ENCODE measurements around the gene HIBCH. TPM values are rescaled to one million over a fixed set of nuclear protein-coding genes. Genes with fewer than 3 reads are reported as not detected.
"Not testable (repeated sequence)": the region's sequence is repeated elsewhere in the genome, so short reads cannot be mapped to it uniquely, and the experiment has no call there.

HIBCH gene
- total RNA-seq, 1 experiment from 2014 or later = 20.0 TPM

- in situ Hi-C loops (cut with HindIII; ENCODE audit: low pct_unique_long_range_greater_than_20kb, low sequenced_read_pairs) = no loop called here
- DNase-seq (ENCODE audit: low read depth, low spot score) = no peak
Observed at GRCh38 chr2:190320696-190321095, 1.1 kb upstream of the HIBCH start.

DNA sequence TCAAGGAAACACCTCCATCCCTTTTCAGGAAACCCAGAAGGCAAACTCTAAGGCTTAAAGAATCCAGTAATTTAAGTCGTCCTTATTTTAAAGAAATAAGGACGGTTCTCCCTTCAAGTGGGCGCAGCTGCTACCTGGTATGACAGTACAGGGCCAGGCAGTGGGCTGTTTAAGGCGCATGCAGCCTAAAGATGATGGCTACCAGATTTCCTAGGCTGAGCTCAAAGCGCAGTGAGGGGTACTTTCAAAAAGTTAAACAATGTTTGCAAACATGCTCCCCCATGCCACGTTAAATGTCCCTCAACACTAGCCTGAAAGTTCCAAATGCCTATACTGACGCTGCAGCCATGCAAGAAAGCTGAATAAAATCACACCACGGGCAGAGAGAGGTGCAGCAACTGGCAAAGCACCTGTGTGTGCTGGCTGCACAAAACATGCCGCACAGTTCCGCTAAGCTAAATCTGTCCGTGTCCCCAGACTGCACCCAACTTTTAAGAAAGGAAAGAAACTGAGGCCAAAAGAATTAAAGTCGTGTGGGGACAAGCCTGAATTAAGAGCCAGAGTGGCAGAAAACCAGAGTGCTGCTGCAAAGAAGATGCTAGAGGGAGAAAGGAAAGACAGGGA lies 583 bp downstream of the HIBCH start:
- no peak for DNase-seq (ENCODE audit: low read depth, low spot score)
- in situ Hi-C loops (cut with HindIII; ENCODE audit: low pct_unique_long_range_greater_than_20kb, low sequenced_read_pairs) = no loop called here

DNA sequence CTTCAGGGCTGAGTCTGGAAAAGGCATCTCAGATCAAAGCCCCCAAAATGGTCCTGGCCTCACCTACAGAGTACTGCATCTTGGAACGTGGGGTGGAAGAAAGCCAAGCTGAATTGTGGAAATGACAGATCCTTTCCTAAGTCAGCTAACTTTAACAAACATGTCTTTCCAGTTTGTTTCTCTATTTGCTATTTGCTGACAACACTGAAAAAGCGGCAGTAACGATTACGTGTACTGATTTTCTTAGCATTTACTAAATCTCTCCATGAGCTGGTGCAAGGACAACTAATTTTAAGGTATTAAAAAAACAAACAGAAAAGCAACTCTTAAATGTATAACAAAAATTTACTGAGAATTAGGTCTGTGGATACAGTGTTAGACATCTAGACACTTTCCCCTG lies 1.1 kb downstream of the HIBCH start:
- in situ Hi-C loops (cut with HindIII; ENCODE audit: low pct_unique_long_range_greater_than_20kb, low sequenced_read_pairs) = no loop called here

DNA sequence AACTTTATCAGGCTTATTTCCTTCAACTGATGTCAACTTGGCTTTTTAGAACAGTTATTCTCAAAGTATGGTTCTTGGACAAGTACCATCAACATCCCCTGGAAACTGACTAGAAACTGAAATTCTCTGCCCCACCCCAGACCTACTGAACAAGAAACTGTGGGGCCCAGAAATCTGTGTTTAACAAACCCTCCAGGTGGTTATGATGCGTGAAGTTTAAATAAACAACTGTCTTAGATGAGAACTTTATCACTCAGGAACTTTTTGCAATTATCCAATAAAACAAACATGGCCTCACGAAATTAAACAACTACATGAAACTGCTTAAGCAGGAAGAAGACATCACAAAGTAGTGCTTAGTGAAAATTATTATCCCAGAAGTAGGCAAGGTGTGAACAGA lies 4.4 kb downstream of the HIBCH start:
- DNase-seq (ENCODE audit: low read depth, low spot score) = no peak
- in situ Hi-C loops (cut with HindIII; ENCODE audit: low pct_unique_long_range_greater_than_20kb, low sequenced_read_pairs) = no loop called here

More for the DNA sequence above, 1.1 kb downstream of the HIBCH start:
- DNase-seq (ENCODE audit: low read depth, low spot score) = no peak

DNA sequence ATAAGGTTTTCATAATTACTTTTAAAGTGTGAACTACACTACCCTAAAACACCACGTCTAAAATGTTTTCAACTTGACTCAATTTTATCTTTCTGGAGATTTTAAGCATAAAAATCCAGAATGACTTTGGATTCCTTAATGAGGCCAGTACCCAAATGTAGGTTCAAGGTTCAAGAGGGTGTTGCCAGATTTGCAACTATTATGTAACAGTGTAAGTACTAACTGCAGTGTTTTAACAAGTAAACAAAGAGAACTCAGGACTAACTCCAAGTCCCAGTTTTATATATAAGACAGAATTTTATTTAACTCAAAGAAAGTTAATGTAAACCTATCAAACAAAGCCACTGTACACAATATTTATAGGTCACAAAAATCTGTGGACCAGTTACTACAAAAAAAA lies 5.7 kb downstream of the HIBCH start:
- in situ Hi-C loops (cut with HindIII; ENCODE audit: low pct_unique_long_range_greater_than_20kb, low sequenced_read_pairs) = no loop called here
- DNase-seq (ENCODE audit: low read depth, low spot score) = no peak

DNA sequence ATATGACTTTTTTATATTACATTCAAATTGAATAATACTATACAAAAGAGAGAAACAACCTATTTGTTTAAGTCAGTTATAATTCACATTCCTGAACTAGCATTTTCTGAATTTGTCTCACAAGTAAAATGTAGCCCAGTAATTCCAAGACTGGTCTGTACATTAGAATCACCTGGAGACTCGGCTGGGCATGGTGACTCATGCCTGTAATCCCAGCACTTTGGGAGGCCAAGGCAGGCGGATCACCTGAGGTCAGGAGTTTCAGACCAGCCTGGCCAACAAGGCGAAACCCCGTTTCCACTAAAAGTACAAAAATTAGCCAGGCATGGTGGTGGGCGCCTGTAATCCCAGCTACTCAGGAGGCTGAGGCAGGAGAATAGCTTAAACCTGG lies 7.0 kb downstream of the HIBCH start:
- in situ Hi-C loops (cut with HindIII; ENCODE audit: low pct_unique_long_range_greater_than_20kb, low sequenced_read_pairs) = not testable (repeated sequence)

DNA sequence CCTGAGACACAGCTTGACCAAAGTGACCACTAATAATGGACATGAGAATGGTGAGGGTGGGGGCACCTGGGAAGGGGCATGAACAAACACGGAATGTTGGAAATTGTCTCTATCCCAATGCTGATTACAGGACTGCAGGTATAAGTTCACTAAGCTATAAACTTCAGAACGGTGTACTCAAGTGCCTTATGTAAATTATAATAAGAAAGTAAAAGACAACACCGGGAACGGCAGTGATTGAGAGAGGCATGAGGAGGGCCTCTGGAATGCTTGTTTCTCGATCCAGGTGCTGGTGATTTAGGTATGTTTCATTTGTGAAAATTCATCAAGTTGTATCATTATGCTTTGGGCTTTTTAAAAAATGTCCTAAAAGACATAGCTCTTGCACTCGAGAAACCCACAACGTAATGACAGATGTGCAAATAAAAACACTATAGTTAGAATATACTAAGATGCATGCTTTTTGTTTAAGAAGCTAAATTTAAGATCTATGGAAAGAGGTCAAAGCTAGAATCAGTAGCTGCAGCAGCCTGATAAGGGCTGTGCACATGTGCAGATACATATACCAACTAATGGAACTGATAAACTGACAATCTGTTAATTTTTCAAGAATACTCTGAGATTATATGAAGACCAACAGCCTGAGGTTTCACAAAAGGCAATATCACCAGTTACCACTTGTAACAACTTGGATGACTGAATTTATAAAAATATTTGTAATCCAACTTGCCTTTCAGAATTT lies 7.6 kb downstream of the HIBCH start:
- in situ Hi-C loops (cut with HindIII; ENCODE audit: low pct_unique_long_range_greater_than_20kb, low sequenced_read_pairs) = no loop called here

More for the DNA sequence above, 7.0 kb downstream of the HIBCH start:
- not testable (repeated sequence) for DNase-seq (ENCODE audit: low read depth, low spot score)

GRCh38 chr2:190308031-190308430 lies 11.6 kb downstream of the HIBCH start:
- DNase-seq (ENCODE audit: low read depth, low spot score) = no peak
- in situ Hi-C loops (cut with HindIII; ENCODE audit: low pct_unique_long_range_greater_than_20kb, low sequenced_read_pairs) = no loop called here

More for the DNA sequence above, 7.6 kb downstream of the HIBCH start:
- DNase-seq (ENCODE audit: low read depth, low spot score) = no peak

DNA sequence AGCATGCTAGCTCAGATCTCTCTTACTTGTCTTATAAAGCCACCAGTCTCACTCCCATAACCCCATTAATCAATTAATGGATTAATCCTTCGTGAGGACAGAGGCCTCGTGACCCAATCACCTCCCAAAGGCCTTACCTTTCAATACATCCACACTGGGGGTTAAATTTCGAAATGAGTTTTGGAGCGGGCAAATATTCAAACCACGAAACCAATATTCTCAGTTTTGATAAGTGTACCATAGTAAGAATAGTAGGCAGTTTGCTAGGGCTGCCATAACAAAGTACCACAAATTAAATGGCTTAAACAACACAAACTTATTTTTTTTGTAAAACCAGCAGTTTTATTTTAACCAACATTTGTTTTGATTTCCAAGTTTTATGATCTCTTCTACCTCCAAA lies 15.2 kb downstream of the HIBCH start:
- in situ Hi-C loops (cut with HindIII; ENCODE audit: low pct_unique_long_range_greater_than_20kb, low sequenced_read_pairs) = no loop called here
- DNase-seq (ENCODE audit: low read depth, low spot score) = no peak

- in situ Hi-C loops (cut with HindIII; ENCODE audit: low pct_unique_long_range_greater_than_20kb, low sequenced_read_pairs) = no loop called here
- no peak for DNase-seq (ENCODE audit: low read depth, low spot score)
Observed at GRCh38 chr2:190303647-190304046, 16.0 kb downstream of the HIBCH start.

GRCh38 chr2:190302052-190302451 lies 17.6 kb downstream of the HIBCH start:
- in situ Hi-C loops (cut with HindIII; ENCODE audit: low pct_unique_long_range_greater_than_20kb, low sequenced_read_pairs) = no loop called here

GRCh38 chr2:190301032-190301431 lies 18.6 kb downstream of the HIBCH start:
- DNase-seq (ENCODE audit: low read depth, low spot score) = no peak
- in situ Hi-C loops (cut with HindIII; ENCODE audit: low pct_unique_long_range_greater_than_20kb, low sequenced_read_pairs) = no loop called here

More at GRCh38 chr2:190302052-190302451, 17.6 kb downstream of the HIBCH start:
- no peak for DNase-seq (ENCODE audit: low read depth, low spot score)

DNA sequence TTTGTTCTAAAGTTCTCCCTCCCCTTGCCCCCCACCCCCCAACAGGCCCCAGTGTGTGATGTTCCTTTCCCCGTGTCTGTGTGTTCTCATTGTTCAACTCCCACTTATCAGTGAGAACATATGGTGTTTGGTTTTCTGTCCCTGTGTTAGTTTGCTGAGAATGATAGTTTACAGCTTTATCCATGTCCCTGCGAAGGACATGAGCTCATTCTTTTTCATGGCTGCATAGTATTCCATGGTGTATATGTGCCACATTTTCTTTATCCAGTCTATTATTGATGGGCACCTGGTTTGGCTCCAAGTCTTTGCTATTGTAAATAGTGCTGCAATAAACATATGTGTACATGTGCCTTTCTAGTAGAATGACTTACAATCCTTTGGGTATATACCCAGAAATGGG lies 21.7 kb downstream of the HIBCH start:
- DNase-seq (ENCODE audit: low read depth, low spot score); in situ Hi-C loops (cut with HindIII; ENCODE audit: low pct_unique_long_range_greater_than_20kb, low sequenced_read_pairs): not testable (repeated sequence)

GRCh38 chr2:190283783-190284182 lies 35.8 kb downstream of the HIBCH start:
- in situ Hi-C loops (cut with HindIII; ENCODE audit: low pct_unique_long_range_greater_than_20kb, low sequenced_read_pairs) = no loop called here
- no peak for DNase-seq (ENCODE audit: low read depth, low spot score)

DNA sequence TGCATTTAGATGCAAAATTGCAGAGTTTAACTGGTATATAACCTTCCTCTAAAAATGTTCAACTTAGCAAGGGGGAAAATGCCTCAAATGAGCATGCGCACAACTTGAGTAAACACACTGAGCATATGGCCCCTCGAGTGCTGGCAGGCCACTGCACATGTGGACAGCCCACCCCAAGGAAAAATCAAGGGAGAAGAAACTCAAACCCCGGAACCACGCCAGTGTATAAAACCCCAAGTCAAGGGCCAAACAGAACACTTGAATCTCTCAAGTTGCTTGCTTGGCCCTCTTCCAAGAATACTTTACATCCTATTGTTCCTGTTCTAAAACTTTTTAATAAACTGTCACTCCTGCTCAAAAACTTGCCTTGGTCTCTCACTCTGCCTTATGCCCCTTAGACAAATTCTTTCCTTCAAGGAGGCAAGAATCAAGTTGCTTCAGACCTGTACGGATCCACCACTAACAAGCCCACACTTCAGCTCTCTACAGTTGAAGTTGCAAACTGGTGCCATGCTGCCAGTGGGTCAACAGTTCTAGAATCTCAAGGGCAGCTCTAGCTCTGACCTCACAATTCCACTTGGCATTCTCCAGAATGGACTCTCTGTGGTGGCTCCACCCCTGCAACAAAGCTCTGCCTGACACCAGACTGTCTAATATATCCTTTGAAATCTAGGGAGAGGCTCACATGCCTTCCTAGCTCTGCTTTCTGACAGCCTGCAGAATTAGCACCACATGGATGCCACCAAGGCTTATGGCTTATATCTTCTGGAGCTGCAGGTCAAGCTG lies 38.9 kb downstream of the HIBCH start:
- in situ Hi-C loops (cut with HindIII; ENCODE audit: low pct_unique_long_range_greater_than_20kb, low sequenced_read_pairs) = no loop called here
- no peak for DNase-seq (ENCODE audit: low read depth, low spot score)

DNA sequence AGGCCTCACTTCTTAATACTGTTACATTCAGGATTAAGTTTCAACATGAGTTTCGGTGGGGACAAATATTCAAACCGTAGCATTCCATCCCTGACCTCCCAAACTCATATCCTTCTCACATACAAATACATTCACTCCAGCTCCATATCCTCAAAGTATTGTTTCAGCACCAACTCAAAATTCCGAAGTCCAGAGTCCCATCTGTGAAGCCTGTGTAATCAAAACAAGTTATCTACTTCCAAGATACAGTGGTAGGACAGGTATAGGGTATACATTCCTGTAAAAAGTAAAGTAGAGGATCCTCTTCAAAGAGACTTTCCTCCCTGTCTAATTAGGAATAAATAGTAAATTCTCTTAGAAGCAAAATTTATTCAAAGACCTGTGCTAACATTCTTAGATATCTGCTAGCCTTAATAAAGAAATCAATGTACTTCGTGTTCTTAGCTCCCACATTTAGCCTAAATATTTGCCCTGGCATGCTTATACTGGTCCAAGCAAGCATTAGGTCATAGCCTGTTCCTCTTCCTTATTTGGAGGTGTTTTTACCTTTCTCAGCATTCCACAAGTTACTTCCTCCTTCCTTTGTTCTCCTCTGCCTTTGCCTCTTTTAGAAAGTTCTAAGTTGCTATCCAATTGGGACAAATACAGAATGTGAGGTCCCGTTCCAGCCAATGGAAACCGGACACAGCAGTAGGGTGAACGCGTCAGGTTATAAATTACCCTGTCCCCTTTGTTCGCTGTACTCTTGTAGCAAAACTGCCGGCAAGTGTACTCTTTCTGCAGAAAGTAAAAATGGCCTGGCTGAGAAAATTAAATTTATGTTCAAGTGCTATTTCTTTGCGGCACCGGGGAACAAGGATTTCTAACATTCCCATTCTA lies 40.1 kb downstream of the HIBCH start:
- DNase-seq (ENCODE audit: low read depth, low spot score); in situ Hi-C loops (cut with HindIII; ENCODE audit: low pct_unique_long_range_greater_than_20kb, low sequenced_read_pairs): not testable (repeated sequence)

GRCh38 chr2:190277234-190278112 lies 42.2 kb downstream of the HIBCH start:
- in situ Hi-C loops (cut with HindIII; ENCODE audit: low pct_unique_long_range_greater_than_20kb, low sequenced_read_pairs) = no loop called here
- peak; percentile 49 for DNase-seq (ENCODE audit: low read depth, low spot score)

Measured in SK-MEL-5 (cell line).